GM21786 (cell line): Measurements from ENCODE around the gene SEMA3F.
"Not testable (repeated sequence)": the region's sequence is repeated elsewhere in the genome, so short reads cannot be mapped to it uniquely, and the experiment has no call there.

Experiments
- ATAC-seq: cut with Tn5 transposase; IDR thresholded peaks from one replicate; pipeline ENCODE4 v1.9.1; 2021; ENCODE audit not compliant: unreplicated experiment

Gene SEMA3F

GRCh38 chr3:50207359-50208042 is 52.4 kb downstream of the SEMA3F start:
- ATAC-seq = no peak

GRCh38 chr3:50208677-50209344 is 53.7 kb downstream of the SEMA3F start:
- no peak for ATAC-seq

DNA sequence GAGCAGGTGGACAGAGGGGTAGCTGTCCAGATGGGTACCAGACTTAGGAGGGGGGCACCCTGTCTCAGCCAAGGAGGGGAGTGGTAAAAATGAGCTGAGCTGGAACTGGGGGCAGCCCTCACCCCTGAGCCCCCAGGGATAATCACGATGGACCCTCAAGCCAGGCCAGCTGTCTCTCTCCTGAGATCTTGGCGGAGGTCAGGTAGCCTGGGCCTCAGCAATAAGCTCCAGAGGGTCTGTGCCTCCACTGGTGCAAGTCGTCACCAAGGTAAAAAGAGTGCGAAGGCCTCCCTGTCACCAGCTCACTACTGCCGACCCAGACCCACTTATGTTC is 55.0 kb downstream of the SEMA3F start:
- ATAC-seq = no peak

DNA sequence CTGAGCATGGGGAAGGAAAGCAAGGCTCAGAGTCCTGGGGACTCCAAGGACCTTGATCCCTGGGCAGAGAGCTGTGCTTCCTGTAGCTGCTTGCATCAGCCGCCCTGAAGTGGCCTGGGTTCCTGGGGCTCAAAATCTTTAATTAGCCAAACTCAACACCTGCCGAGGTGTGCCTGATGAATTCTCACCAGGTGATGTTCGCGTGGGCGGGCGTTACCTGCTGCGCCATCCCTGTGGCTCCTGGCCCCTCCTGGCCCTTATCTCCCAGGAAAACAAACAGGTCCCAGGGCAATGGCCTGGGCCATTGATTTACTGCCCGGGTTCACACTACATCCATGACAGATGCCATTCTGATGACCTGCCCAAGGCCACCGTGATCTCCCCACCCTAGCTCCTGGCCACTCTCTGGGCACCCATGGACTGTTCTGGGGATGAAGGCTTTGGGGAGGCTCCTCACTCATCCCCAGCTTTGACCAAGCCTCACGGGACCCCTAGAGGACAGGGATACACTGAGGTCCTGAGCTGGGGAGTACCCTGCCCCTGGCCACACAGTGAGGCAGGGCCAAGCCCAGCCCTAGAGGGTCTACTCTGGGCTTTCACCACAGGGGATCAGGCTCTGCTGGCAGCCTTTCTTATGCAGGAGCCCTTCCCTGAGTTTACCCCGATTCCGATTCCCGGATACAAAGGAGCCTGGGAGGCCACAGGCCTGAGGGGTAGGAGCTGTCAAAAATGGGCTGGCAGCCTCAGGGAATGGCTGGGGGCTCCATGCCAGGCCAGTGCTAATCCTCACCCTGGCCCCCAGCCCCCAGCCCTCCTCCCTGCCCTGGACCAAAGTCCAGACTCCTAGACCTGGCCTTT is 55.6 kb downstream of the SEMA3F start:
- ATAC-seq = no peak

DNA sequence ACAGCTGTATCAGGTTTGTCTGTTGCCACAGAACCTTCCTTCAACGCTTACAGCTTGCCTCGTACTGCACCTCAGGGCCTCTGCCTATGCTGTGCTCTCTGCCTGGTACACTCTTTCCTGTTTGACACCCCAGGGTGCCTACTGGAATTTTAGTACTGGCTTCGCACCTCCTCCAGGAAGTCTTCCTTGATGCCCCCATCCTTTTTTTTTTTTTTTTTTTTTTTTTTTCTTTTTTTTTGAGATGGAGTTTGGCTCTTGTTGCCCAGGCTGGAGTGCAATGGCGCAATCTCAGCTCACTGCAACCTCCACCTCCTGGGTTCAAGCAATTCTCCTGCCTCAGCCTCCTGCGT is 56.2 kb downstream of the SEMA3F start:
- not testable (repeated sequence) for ATAC-seq

DNA sequence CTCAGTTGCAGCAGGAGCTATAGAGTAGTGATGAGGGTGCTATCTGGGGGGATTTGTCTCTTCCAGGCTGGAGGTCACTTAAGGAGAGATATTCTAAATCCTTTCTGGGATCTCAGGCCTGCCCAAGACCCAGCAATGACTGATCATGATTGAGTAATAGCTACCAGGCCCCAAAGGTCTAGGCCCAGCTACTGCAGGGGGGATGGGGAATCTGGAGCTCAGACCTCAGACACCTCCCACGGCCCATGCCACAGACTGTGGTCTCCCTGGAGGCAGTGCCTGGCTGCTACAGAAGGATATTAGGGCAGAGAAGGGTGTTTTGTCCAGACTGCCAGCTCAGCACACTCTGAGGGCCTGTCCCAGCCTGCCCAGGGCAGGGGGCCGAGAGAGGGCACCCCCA is 56.8 kb downstream of the SEMA3F start:
- ATAC-seq = no peak

- ATAC-seq = no peak
Measured at GRCh38 chr3:50212502-50212901, 57.4 kb downstream of the SEMA3F start.

DNA sequence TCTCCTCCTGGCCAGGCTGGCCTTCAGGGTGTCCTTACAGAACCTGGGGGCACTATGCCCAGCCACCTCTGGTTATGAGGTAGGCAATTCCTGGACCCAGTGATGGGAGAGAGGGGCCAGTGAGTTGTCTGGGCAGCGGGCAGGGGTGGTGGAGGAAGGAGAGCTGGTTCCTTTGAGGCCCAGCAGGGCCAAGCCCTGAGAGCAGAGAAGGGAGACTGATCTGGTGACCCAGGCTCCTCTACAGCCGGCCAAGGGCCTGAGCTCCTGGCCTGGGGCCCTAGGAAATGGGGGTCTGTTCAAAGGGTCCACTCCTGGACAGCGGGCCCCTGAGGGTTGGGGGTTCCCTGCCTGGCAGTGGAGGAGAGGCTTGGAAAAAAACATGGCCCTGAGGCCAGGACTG is 57.8 kb downstream of the SEMA3F start:
- ATAC-seq = no peak

DNA sequence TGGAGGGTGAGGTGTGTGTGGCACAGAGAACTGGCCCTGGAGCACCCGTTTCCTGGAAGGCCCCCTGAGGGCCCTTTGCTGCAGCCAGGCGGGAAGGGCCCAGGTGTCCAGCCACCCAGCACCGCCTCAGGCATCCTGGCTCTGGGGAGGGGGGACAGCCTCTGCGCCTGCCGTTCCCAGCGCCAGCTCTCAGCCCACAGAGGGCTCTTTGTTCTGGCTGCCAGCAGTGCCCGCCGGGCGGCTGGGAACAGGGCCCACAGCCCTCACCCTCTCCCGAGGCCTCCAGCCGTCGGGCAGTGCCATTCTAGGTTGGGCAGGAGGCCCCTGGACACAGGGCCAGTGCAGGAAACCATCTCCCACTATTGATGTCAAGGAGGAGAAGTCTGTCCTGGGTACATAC is 58.2 kb downstream of the SEMA3F start:
- ATAC-seq = no peak

DNA sequence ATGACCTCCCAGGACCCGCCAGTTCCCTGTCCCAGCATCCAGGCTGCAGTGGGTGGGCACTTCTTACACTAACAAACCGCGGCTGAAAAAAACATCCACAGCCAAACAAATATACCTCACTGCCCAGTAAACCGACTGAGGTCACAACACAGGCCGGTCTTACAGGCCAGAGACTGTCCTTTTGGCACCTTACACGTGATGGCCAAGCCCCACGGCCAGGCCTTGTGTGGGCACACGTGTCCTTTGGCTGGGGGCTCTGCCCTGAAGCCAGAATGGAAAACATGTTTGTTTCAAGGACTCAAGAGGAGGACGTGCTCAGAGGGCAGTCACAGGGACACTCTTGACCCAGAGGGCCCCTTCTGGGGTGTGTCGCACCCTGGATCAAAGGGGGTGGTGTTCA is 59.7 kb downstream of the SEMA3F start:
- no peak for ATAC-seq

DNA sequence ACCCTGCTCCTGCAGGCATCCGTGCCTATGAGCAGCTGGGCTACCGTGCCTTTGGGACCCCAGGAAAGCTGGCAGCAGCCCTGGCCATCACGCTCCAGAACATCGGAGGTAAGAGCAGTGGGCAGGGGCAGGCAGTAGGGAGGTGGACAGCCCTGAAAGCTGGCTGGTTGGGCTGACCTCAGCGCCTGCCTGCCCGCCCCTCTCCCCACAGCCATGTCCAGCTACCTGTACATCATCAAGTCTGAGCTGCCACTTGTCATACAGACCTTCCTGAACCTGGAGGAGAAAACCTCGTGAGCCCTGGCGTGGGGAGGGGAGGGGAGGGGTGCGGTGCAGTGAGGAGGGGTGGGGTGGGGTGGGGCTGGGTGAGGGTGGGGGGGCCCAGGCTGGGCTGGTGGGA is 60.4 kb downstream of the SEMA3F start:
- ATAC-seq = no peak

- ATAC-seq = no peak
Measured at GRCh38 chr3:50217681-50218080, 62.6 kb downstream of the SEMA3F start.

GRCh38 chr3:50218448-50218847 is 63.3 kb downstream of the SEMA3F start:
- ATAC-seq = no peak

GRCh38 chr3:50219285-50219684 is 64.2 kb downstream of the SEMA3F start:
- no peak for ATAC-seq

- no peak for ATAC-seq
Measured at GRCh38 chr3:50220109-50220508, 65.0 kb downstream of the SEMA3F start.

DNA sequence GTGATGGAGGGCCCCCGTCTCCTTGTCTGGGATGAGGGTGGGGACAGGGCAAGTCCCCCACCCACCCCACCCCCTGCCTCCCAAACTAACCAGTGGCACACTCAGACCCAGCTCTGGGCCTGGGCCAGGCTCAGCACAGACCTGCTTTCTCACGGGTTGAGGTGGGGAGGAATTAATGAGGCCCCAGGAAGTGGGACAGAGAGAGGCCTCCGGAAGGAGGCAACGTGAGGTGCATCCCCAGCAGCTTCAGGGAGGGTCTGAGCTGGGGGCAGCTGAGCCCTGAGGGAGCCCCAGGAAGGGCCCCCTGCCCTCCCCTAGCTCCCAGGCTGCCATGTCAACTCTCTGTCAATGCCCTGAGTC is 65.9 kb downstream of the SEMA3F start:
- no peak for ATAC-seq

GRCh38 chr3:50221411-50222168 is 66.5 kb downstream of the SEMA3F start:
- ATAC-seq = no peak

GRCh38 chr3:50222169-50222528 is 67.0 kb downstream of the SEMA3F start:
- ATAC-seq = no peak

DNA sequence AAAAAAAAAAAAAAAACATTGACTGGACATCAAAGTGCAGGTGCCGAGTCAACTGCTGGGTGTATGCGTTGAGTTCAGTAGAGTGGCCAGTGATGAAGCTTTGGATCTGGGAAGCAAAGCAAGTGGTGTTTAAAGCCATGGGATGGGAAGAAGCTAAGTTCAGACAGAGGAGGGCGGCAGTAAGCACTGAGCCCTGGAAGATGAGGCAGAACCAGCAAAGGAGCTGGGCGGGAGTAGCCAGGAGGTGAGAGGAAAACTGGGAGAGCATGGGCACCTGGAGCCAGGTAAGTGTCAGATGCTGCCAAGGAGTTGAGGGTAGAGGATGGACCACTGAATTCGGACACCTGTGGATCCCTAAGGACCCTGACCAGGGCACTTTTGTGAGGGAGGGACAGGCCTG is 69.5 kb downstream of the SEMA3F start:
- ATAC-seq = no peak

- ATAC-seq = peak; percentile 17
Measured at GRCh38 chr3:50226888-50227389, 71.8 kb downstream of the SEMA3F start.

- ATAC-seq = peak; percentile 82
Measured at GRCh38 chr3:50227390-50228183, 72.5 kb downstream of the SEMA3F start.
